Measurements from ENCODE around the gene NAALADL2. TPM values are rescaled to one million over a fixed set of nuclear protein-coding genes. Genes with fewer than 3 reads are reported as not detected.

Gene NAALADL2
- total and polyA plus RNA-seq, 2 of the 4 experiments (the other 2 are of a cell fraction): 3.8 to 19.2 TPM

GRCh38 chr3:175294793-175295192, 435.7 kb downstream of the NAALADL2 start:
- Histone ChIP-seq H4K5ac (ENCODE audit: low read depth, low read length) (no peak overlapping the region), H3K4me3 (ENCODE audit: insufficient read depth, low read depth, low read length) (no peak overlapping the region), H3K4me2 (ENCODE audit: low read depth, low read length) (no peak overlapping the region), H3K9me1 (ENCODE audit: insufficient read depth, low read length) (no peaks in the 10 kb centered on the region), H3K14ac (replicated peaks; ENCODE audit: low read depth, low read length) (no peak overlapping the region), H3K23ac (ENCODE audit: low read depth, low read length) (no peak overlapping the region), H3K56ac (ENCODE audit: extremely low read depth, insufficient read depth, low read length) (no peak overlapping the region), H3K9ac (ENCODE audit: low read depth, low read length) (no peak overlapping the region), H3K27ac (ENCODE audit: insufficient read depth, low read length) (no peak overlapping the region), H4K91ac (ENCODE audit: insufficient read depth, low read depth, low read length) (no peak overlapping the region), H2AFZ (replicated peaks; ENCODE audit: low read length, poor library complexity) (no peak overlapping the region), H2AK5ac (ENCODE audit: low read depth, low read length) (no peak overlapping the region), H3K9me3 (ENCODE audit: control insufficient read depth, insufficient read depth, low read length) (no peaks in the 10 kb centered on the region), H2AK9ac (replicated peaks; ENCODE audit: low read depth, low read length, poor library complexity) (no peak overlapping the region), H2BK20ac (ENCODE audit: low read depth, low read length) (no peak overlapping the region), H3K18ac (ENCODE audit: low read depth, low read length) (no peak overlapping the region), H4K20me1 (ENCODE audit: insufficient read depth, low read length) (no peaks in the 10 kb centered on the region), H2BK120ac (ENCODE audit: low read depth, low read length) (no peak overlapping the region), H2BK15ac (ENCODE audit: low read depth, low read length) (no peak overlapping the region), H3K27me3 (ENCODE audit: control insufficient read depth, insufficient read depth, low read length) (no peaks in the 10 kb centered on the region), H3K79me1 (ENCODE audit: low read depth in 1 of 2, low read length in 2 of 2) (no peaks in the 10 kb centered on the region), H3K4ac (ENCODE audit: low read depth, low read length) (no peak overlapping the region), H3K4me1 (ENCODE audit: control insufficient read depth, insufficient read depth, low read length) (no peaks in the 10 kb centered on the region), H4K8ac (ENCODE audit: low read depth in 2 of 2, low read length in 2 of 2) (no peak overlapping the region), H3K36me3 (ENCODE audit: control insufficient read depth, insufficient read depth, low read length) (no peaks in the 10 kb centered on the region), H2BK5ac (ENCODE audit: low read depth, low read length, poor library complexity, severe bottlenecking) (no peak overlapping the region)
- intact Hi-C loops (cut with micrococcal nuclease) (no loop called here), in situ Hi-C loops (cut with MboI; ENCODE audit: low sequenced_read_pairs) (no loop called here), dilution Hi-C loops (cut with HindIII; ENCODE audit: low sequenced_read_pairs, unreplicated experiment) (no loop called here)
- CTCF ChIA-PET: no interaction called here
- POLR2A ChIA-PET (ENCODE audit: unreplicated experiment): no interaction called here
- no peak for TF ChIP-seq CTCF (conservative IDR thresholded peaks at IDR 0.05; ENCODE audit: low read depth, low read length)
- TF ChIP-seq USF2 (IDR thresholded peaks at IDR 0.05; ENCODE audit: low read depth, low read length): no peak
- no peak for TF ChIP-seq MXI1 (IDR thresholded peaks at IDR 0.05; ENCODE audit: borderline replicate concordance, low read depth, low read length)
- TF ChIP-seq RFX5 (IDR thresholded peaks at IDR 0.05; ENCODE audit: low read depth, low read length): no peak
- TF ChIP-seq BHLHE40 (IDR thresholded peaks at IDR 0.05; ENCODE audit: low read depth, low read length): no peak
- TF ChIP-seq ELK1 (IDR thresholded peaks at IDR 0.05; ENCODE audit: borderline replicate concordance, low read depth, low read length): no peak
- no peak for TF ChIP-seq CHD1 (IDR thresholded peaks at IDR 0.05; ENCODE audit: low read depth, low read length)
- TF ChIP-seq RAD21 (IDR thresholded peaks at IDR 0.05; ENCODE audit: low read length): no peak
- TF ChIP-seq RCOR1 (IDR thresholded peaks at IDR 0.05; ENCODE audit: insufficient replicate concordance, low read length): no peak
- TF ChIP-seq POLR2A (IDR thresholded peaks at IDR 0.05; ENCODE audit: low read depth, low read length): no peak
- TF ChIP-seq MAZ (IDR thresholded peaks at IDR 0.05; ENCODE audit: borderline replicate concordance, low read depth, low read length): no peak
- no peak for TF ChIP-seq SMC3 (IDR thresholded peaks at IDR 0.05; ENCODE audit: low read depth, low read length)
- no CpG with 5 or more reads among the region's 2 CpGs for WGBS, 2 experiments (ENCODE audit: extremely low coverage in 2 of 2, insufficient read length in 1 of 2)
- DNase-seq: no peak
- no peak for ATAC-seq (ENCODE audit: low read depth)
- BruUV-seq (replicated peaks): no TSS peak

Data from IMR-90 (cell line).